Immature natural killer cell (primary cell): Measurements from ENCODE around the gene ANO3. TPM values are rescaled to one million over a fixed set of nuclear protein-coding genes. Genes with fewer than 3 reads are reported as not detected.

ENCODE experiments used
- DNase-seq, 3 donors: peaks; one replicate each; pipeline ENCODE4 v3.0.0; 2022; ENCODE audit warnings: mixed read lengths in 1 of 3
- H3K27ac Mint-ChIP-seq, 6 donors: one replicate each; pipeline ENCODE4 v1.8.0; 2020; ENCODE audit warnings: mixed read lengths in 6 of 6, mild to moderate bottlenecking in 5 of 6, inconsistent platforms in 4 of 6, moderate library complexity in 3 of 6
- H3K27me3 Mint-ChIP-seq, 3 donors: one replicate each; pipeline ENCODE4 v1.8.0; 2020 to 2021; ENCODE audit warnings: low read depth in 3 of 3, mild to moderate bottlenecking in 3 of 3, mixed read lengths in 3 of 3, moderate library complexity in 3 of 3, inconsistent platforms in 1 of 3
- H3K36me3 Mint-ChIP-seq, 3 donors: one replicate each; pipeline ENCODE4 v1.8.0; 2020; ENCODE audit warnings: mixed read lengths in 3 of 3, inconsistent platforms in 2 of 3, mild to moderate bottlenecking in 2 of 3
- H3K4me1 Mint-ChIP-seq, 2 donors: one replicate each; pipeline ENCODE4 v1.8.0; 2020; ENCODE audit warnings: inconsistent platforms in 2 of 2, mild to moderate bottlenecking in 2 of 2, mixed read lengths in 2 of 2, moderate library complexity in 1 of 2
- H3K4me3 Mint-ChIP-seq, 5 donors: one replicate each; pipeline ENCODE4 v1.8.0; 2020; ENCODE audit warnings: mild to moderate bottlenecking in 5 of 5, mixed read lengths in 5 of 5, inconsistent platforms in 3 of 5, moderate library complexity in 3 of 5
- H3K9me3 Mint-ChIP-seq, 6 donors: one replicate each; pipeline ENCODE4 v1.8.0; 2020; ENCODE audit warnings: mild to moderate bottlenecking in 6 of 6, mixed read lengths in 6 of 6, inconsistent platforms in 4 of 6, moderate library complexity in 3 of 6
- polyA plus RNA-seq, 3 donors: library from polyadenylated mRNA; unstranded; fragments of 300-500 nt; fragmentation: Illumina TruSeq; gene quantifications; one replicate each; pipeline ENCODE4 v1.2.3, GENCODE V29; 2021

The ANO3 gene
- polyA plus RNA-seq, 3 donors from 2014 or later, result not detected

- no peak overlapping the region for H3K4me3 Mint-ChIP-seq
- H3K27me3 Mint-ChIP-seq, result no peaks in the 10 kb centered on the region
- DNase-seq, result no peak
- no peaks in the 10 kb centered on the region for H3K4me1 Mint-ChIP-seq
- no peaks in the 10 kb centered on the region for H3K36me3 Mint-ChIP-seq
- H3K27ac Mint-ChIP-seq, result no peak overlapping the region
- H3K9me3 Mint-ChIP-seq, result peaks cover 1 to 17% (median 10%) of the 10 kb centered on the region in 6 donors
Observed at GRCh38 chr11:26708736-26709456, 377.0 kb downstream of the ANO3 start.

- Mint-ChIP-seq H3K4me3 (no peak overlapping the region), H3K36me3 (no peaks in the 10 kb centered on the region), H3K27me3 (no peaks in the 10 kb centered on the region), H3K27ac (no peak overlapping the region), H3K4me1 (no peaks in the 10 kb centered on the region), H3K9me3 (peaks cover 1 to 17% (median 5%) of the 10 kb centered on the region in 6 donors)
- DNase-seq, result no peak
Observed at GRCh38 chr11:26710489-26710888, 378.6 kb downstream of the ANO3 start.

GRCh38 chr11:26712497-26712896 is 380.6 kb downstream of the ANO3 start:
- no peaks in the 10 kb centered on the region for H3K36me3 Mint-ChIP-seq
- H3K4me3 Mint-ChIP-seq, result no peak overlapping the region
- no peaks in the 10 kb centered on the region for H3K27me3 Mint-ChIP-seq
- H3K9me3 Mint-ChIP-seq, result peaks cover 0 to 20% (median 6%) of the 10 kb centered on the region in 6 donors
- no peak overlapping the region for H3K27ac Mint-ChIP-seq
- DNase-seq, result no peak
- H3K4me1 Mint-ChIP-seq, result no peaks in the 10 kb centered on the region

Other genes with a start within 250 kb of the ANO3 start
- gene MUC15, start 240.1 kb downstream of the ANO3 start, polyA plus RNA-seq, result not detected